ENCODE results near the gene ZNF574.
A peak's percentile ranks its signal among the peaks of the same experiment; 100 is the strongest.

ZNF574 gene

GRCh38 chr19:42121656-42122069, 45.7 kb downstream of the ZNF574 start:
- TF ChIP-seq SIN3A (IDR thresholded peaks at IDR 0.05; ENCODE audit: borderline replicate concordance, insufficient read depth, low read length) (no peak), POLR2AphosphoS5 (IDR thresholded peaks at IDR 0.05; ENCODE audit: low read depth, low read length) (no peak), REST (IDR thresholded peaks at IDR 0.05; ENCODE audit: insufficient read depth in 1 of 2, low read depth in 2 of 2, low read length in 2 of 2) (no peak), FOXP2 (optimal IDR thresholded peaks at IDR 0.05; ENCODE audit: borderline replicate concordance, extremely low read depth, extremely low read length, insufficient read depth) (no peak), TAF1 (IDR thresholded peaks at IDR 0.05; ENCODE audit: borderline replicate concordance, insufficient read depth, low read length) (no peak)

GRCh38 chr19:42122691-42123607, 47.0 kb downstream of the ZNF574 start:
- no peak for TF ChIP-seq TAF1 (IDR thresholded peaks at IDR 0.05; ENCODE audit: borderline replicate concordance, insufficient read depth, low read length)
- TF ChIP-seq POLR2AphosphoS5 (IDR thresholded peaks at IDR 0.05; ENCODE audit: low read depth, low read length) = no peak
- no peak for TF ChIP-seq FOXP2 (optimal IDR thresholded peaks at IDR 0.05; ENCODE audit: borderline replicate concordance, extremely low read depth, extremely low read length, insufficient read depth)
- TF ChIP-seq SIN3A (IDR thresholded peaks at IDR 0.05; ENCODE audit: borderline replicate concordance, insufficient read depth, low read length) = no peak
- no peak for TF ChIP-seq REST (IDR thresholded peaks at IDR 0.05; ENCODE audit: insufficient read depth in 1 of 2, low read depth in 2 of 2, low read length in 2 of 2)

- TF ChIP-seq REST (IDR thresholded peaks at IDR 0.05; ENCODE audit: insufficient read depth in 1 of 2, low read depth in 2 of 2, low read length in 2 of 2) (peak in 1 of 2 experiments; percentile 75; a peak in 2 of 4 replicates), FOXP2 (optimal IDR thresholded peaks at IDR 0.05; ENCODE audit: borderline replicate concordance, extremely low read depth, extremely low read length, insufficient read depth) (no peak), POLR2AphosphoS5 (IDR thresholded peaks at IDR 0.05; ENCODE audit: low read depth, low read length) (no peak)
These were observed 47.8 kb downstream of the ZNF574 start for GRCh38 chr19:42123765-42124164.

GRCh38 chr19:42124386-42124901, 48.5 kb downstream of the ZNF574 start:
- TF ChIP-seq SIN3A (IDR thresholded peaks at IDR 0.05; ENCODE audit: borderline replicate concordance, insufficient read depth, low read length) (no peak), REST (IDR thresholded peaks at IDR 0.05; ENCODE audit: insufficient read depth in 1 of 2, low read depth in 2 of 2, low read length in 2 of 2) (no peak), FOXP2 (optimal IDR thresholded peaks at IDR 0.05; ENCODE audit: borderline replicate concordance, extremely low read depth, extremely low read length, insufficient read depth) (no peak), POLR2AphosphoS5 (IDR thresholded peaks at IDR 0.05; ENCODE audit: low read depth, low read length) (no peak), TAF1 (IDR thresholded peaks at IDR 0.05; ENCODE audit: borderline replicate concordance, insufficient read depth, low read length) (no peak)
